Stimulated activated CD4-positive, alpha-beta T cell treated with anti-CD3 and anti-CD28 coated beads, Interleukin-15, amount 100 ng/mL, for 1 hour (primary cell): ENCODE measurements around the gene POLR1A.

Experiments
- DNase-seq, 2 donors: peaks; one replicate each; pipeline ENCODE4 v3.0.0-alpha.2; 2020; ENCODE audit warnings: low read depth in 1 of 2, low spot score in 1 of 2

Gene POLR1A

DNA sequence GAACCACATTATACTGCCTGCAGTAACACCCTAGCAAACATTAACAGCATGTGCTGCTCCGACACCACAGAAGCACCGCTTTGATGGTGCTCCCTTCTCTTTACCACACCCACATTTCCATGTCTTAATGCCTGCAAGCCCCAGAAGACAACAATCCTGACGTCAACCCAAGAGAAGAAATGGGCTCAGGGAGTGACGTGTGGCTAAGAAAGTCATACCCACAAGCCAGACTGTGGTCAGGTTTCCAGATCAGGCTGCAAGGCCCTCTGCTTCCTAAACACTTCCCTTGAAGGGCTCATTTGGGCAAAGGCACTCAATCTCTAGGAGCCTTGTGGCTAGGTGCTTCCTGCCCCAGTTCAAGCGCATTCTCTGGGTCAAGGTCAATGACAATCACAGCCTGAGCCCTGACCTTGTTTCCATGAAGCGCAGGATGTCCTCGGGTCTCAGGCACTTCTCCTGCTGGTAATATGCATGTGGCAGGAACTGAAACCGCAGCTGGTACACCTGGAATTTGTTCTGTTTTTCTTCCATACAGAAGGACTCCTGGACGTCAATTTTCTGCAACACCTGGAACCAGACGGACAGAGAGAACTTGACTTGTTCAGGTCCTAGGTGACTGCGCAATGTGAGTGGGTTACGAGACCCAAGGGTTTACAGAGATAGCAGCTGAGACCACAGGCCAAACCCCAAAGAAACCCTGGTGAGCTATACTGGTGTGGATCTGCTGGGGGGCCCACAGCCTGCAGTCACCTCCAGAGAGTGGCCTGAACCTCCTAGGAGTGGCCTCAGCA is 67.2 kb downstream of the POLR1A start:
- peak in 1 of 2 donors; percentile 44 for DNase-seq

GRCh38 chr2:86037795-86038192 is 67.9 kb downstream of the POLR1A start:
- no peak for DNase-seq

DNA sequence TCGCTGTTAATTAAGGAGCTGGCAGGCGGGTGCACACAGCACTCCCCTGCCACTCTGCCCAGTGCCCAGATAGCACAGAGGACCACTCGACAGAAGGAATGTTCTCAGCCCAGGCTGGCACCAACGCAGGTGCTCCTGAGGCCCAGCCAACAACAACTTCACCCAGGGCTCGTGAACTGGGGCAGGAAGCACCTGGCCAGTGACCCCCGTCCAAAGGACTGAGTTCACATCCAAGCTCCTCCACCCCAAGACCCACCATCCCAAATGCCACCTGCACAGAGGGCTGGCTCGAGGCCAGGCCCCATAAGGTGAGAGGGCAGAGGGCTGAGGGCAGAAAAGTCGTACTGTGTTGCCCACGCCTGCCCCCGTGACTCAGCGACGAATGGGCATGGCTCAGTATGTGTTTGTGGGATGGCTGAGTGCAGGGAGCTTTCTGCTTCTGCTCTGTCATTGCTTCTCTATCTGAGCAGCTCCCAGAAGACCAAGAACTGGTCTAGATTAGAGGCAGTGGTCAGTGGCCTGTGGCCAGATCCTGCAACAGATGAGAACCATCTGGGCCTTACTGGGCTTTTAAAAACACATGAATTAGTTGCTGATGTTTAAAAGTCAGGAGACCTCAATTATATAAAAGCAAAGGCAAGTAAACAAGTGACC is 68.4 kb downstream of the POLR1A start:
- peak in 1 of 2 donors; percentile 30 for DNase-seq

DNA sequence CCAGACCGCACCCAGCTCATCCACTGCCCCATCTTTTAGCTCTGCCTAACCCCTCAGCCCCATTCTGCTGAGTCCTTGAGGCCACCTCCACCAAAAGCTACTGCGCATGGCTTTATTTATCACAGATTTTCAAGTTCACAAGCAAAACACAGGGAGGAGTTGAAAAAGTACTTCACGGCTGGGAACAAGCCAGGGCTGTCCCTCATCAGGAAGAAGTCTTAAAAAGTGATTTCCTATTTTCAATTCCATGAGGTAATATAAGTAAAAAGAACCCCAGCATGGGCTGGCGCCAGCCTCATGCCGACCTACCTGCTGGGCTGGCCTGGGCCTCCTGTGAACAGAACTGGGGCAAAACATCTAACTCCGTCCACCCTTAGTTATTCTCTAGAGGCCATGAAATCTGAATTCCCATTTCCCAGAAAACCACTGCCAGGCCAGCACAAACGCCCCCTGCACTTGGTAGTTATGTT is 69.0 kb downstream of the POLR1A start:
- DNase-seq = no peak

DNA sequence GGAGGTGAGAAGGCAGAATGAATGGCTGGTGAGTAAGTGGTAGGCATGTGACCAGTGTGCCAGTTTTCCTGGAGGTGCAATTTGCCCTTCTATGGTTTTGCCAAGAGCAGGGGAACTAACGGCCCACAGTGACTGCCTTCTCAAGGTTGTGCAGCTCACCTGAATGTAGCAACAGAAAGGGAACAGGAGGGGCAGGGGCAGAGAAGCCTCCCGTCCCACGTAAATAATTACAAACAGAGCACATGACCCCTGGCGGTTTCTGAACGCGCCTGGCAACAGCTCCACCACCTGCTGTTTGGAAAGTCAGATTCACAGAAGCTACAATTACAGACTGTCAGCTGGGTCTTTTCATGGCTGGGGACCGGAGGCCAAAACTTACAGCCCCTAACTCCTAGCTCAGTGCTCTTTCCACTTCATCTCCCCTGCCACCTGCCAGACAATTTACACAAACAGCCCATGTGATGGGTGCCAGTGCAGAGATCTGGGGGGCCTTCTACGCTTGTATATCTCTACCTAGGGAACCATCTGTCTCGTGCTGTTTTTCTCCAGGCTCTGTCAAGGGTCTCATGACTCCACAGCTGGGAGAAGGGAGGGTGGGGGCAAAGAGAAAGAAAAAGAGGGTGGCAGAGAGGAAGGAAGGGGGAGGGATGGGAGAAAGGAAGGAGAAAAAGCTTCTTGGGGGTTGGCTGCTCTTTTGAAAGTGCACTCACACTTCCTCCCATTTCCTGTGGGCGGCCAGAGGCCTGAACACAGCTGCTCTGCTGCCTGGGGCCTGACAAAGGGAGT is 69.6 kb downstream of the POLR1A start:
- peak; percentile 21 to 40 for DNase-seq

GRCh38 chr2:86035376-86035882 is 70.3 kb downstream of the POLR1A start:
- DNase-seq = no peak

- DNase-seq = no peak
These were observed 71.7 kb downstream of the POLR1A start for GRCh38 chr2:86033751-86034692.

- no peak for DNase-seq
These were observed 72.7 kb downstream of the POLR1A start for GRCh38 chr2:86032861-86033595.

DNA sequence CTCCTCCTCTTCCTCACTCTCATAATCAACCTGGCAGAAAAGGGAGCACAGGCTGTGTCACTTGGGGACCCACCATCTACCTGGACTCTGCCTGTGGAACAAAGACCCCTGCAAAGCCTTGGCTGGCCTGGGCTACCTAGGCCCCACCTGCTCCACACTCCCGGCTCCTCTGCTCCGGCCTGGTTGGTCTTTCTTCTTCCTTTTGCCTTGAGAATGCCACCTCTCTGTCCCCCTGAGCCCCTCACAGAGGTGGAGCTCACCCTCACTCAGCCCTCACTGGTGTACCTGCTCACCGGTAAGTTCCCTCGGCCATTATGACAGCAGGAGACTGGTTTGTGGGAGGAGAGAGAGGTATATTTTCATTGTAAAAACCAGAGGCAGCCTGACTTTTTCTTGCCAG is 74.1 kb downstream of the POLR1A start:
- DNase-seq = no peak

DNA sequence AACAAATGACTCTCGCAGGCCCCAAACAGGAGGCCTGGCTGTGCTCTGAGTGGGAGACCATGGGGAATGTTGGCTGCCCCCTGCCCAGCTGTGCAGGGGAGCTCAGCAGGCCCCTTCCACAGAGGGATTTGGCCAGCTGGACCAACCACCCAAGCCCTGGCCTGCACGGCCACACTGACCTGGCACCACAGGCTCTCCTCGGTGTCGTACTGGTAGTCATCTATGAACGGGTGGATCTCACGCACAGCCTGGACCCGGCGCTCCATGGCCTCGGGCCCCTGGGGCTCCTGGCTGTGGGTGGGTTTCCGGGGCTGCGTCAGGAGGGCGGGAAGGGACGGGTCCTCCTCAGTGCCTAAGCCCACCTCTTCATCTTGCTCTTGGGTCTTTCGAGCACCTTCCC is 74.5 kb downstream of the POLR1A start:
- DNase-seq = no peak

DNA sequence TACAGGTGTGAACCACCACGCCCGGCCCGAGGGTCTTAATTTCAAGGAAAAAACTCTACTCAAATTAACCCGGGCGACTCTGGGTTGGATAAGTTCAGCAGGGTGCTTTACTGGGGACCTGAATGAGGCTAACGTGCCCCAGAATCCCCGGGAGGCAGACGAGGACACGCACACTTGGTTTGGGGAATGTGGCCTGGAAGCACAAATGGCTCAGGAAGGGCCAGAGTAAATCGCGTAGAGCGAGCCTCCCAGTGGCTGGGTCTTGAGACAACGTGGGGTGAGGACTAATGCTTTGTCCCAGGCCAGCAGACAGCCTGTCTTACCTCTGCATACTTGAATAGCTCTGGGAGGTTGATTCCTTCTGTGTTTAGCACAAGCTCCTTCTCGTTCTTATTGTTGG is 75.8 kb downstream of the POLR1A start:
- no peak for DNase-seq

- DNase-seq = no peak
These were observed 76.8 kb downstream of the POLR1A start for GRCh38 chr2:86028766-86029381.

- DNase-seq = no peak
These were observed 77.5 kb downstream of the POLR1A start for GRCh38 chr2:86027922-86028765.

- no peak for DNase-seq
These were observed 78.3 kb downstream of the POLR1A start for GRCh38 chr2:86027196-86027921.

DNA sequence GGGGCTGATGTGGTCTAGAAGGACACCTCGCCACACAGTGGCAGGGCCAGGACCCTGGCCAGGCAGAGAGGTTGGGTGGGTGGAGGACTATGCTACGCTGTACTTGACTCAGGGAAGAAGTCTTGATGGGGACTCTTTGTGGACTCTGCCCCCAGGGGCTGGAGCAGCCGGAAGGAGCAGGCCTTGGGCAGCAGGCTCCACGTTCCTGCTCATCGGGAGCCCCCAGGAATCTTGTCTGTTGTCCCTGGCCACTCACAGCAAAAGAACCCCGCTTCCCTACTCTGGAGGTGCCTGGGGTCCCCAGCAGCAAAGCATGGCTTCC is 79.0 kb downstream of the POLR1A start:
- no peak for DNase-seq

DNA sequence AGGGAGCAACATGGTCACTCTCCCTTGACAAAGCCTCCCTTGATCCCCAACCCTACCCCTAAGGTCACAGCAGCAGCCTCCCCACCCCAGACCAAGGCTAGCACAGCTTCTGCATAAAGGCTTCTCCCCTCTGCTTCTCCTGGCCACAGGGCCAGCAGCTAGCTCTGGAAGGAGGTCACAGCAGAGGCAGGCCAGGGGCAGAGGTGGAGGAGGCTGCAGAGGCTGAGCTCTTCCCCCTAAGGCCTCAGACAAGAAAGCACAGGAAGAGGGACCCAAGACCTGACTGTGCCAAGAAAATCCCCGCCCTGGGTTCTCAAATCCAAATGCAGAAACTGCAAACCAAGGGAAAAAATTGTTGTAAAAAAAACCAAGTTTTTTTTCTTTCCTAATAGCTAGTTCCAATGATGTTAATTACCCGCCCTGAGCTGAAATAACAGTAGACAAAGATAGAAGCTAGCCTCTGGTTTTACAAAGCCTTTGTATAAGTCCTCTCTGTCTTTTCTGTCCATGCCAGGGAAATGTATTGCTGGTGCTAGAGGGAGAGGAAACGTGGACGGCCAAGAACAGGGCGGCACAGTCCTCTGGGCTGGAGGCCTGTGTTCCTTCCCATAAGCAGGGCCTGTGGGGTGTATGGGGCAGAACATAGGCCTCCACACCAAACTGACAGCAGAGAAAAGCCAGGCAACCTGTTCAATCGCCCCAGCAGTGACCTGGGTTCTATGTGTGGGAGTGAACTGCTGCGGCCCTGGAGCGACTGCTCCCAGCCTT is 79.5 kb downstream of the POLR1A start:
- DNase-seq = no peak

GRCh38 chr2:86025229-86025820 is 80.4 kb downstream of the POLR1A start:
- no peak for DNase-seq
